HEK293 (cell line): ENCODE measurements around the gene SPAST.

ENCODE experiments used
- GLI2 ChIP-seq: fragments of 450-650 bp; formaldehyde crosslinking; IDR thresholded peaks from 2 replicates; pipeline ENCODE4; 2017; ENCODE audit warnings: missing biosample characterization, missing genetic modification characterization, low read depth, borderline replicate concordance
- GLIS2 ChIP-seq: fragments of 450-650 bp; formaldehyde crosslinking; IDR thresholded peaks from 2 replicates; pipeline ENCODE4 v1.5.1; 2016; ENCODE audit warnings: missing biosample characterization, missing genetic modification characterization
- KLF16 ChIP-seq: fragments of 450-650 bp; formaldehyde crosslinking; IDR thresholded peaks from 2 replicates; pipeline ENCODE4 v1.5.1; 2017; ENCODE audit warnings: missing biosample characterization, missing genetic modification characterization
- RBAK ChIP-seq: fragments of 450-650 bp; formaldehyde crosslinking; IDR thresholded peaks from 2 replicates; pipeline ENCODE4 v1.5.1; 2016; ENCODE audit warnings: missing biosample characterization, missing genetic modification characterization
- REPIN1 ChIP-seq: fragments of 450-650 bp; formaldehyde crosslinking; IDR thresholded peaks from 2 replicates; pipeline ENCODE4 v1.5.1; 2017; ENCODE audit warnings: missing biosample characterization, missing genetic modification characterization, low read depth
- TRIM28 ChIP-seq: IDR thresholded peaks from 2 replicates; pipeline ENCODE4 v1.6.1; 2011; ENCODE audit warnings: low read length, control low read depth, borderline replicate concordance
- ZBTB17 ChIP-seq: fragments of 450-650 bp; formaldehyde crosslinking; IDR thresholded peaks from 2 replicates; pipeline ENCODE4 v1.5.1; 2016; ENCODE audit warnings: missing biosample characterization, missing genetic modification characterization
- ZEB2 ChIP-seq: fragments of 450-650 bp; formaldehyde crosslinking; IDR thresholded peaks from 2 replicates; pipeline ENCODE4 v1.5.1; 2016; ENCODE audit warnings: missing biosample characterization, missing genetic modification characterization
- ZFP3 ChIP-seq: fragments of 450-650 bp; formaldehyde crosslinking; IDR thresholded peaks from 2 replicates; pipeline ENCODE4 v1.5.1; 2016; ENCODE audit warnings: low read depth, missing biosample characterization, missing genetic modification characterization
- ZNF132 ChIP-seq: fragments of 450-650 bp; formaldehyde crosslinking; IDR thresholded peaks from 2 replicates; pipeline ENCODE4 v1.5.1; 2017; ENCODE audit warnings: missing biosample characterization, missing genetic modification characterization, borderline replicate concordance
- ZNF184 ChIP-seq: fragments of 450-650 bp; IDR thresholded peaks from 2 replicates; pipeline ENCODE4 v1.5.1; 2018; ENCODE audit warnings: missing biosample characterization, mild to moderate bottlenecking, missing genetic modification characterization
- ZNF221 ChIP-seq: fragments of 450-650 bp; formaldehyde crosslinking; IDR thresholded peaks from 2 replicates; pipeline ENCODE4 v1.5.1; 2017; ENCODE audit warnings: missing biosample characterization, missing genetic modification characterization, borderline replicate concordance
- ZNF223 ChIP-seq: fragments of 450-650 bp; formaldehyde crosslinking; IDR thresholded peaks from 2 replicates; pipeline ENCODE4 v1.5.1; 2016; ENCODE audit warnings: missing biosample characterization, missing genetic modification characterization
- ZNF24 ChIP-seq: fragments of 450-650 bp; formaldehyde crosslinking; IDR thresholded peaks from 2 replicates; pipeline ENCODE4 v1.5.1; 2016; ENCODE audit warnings: missing biosample characterization, missing genetic modification characterization
- ZNF335 ChIP-seq: fragments of 450-650 bp; formaldehyde crosslinking; conservative IDR thresholded peaks from 2 replicates; pipeline ENCODE4 v1.5.1; 2016; ENCODE audit warnings: missing biosample characterization, missing genetic modification characterization
- ZNF391 ChIP-seq: fragments of 450-650 bp; formaldehyde crosslinking; IDR thresholded peaks from 2 replicates; pipeline ENCODE4 v1.5.1; 2016; ENCODE audit warnings: low read depth, missing biosample characterization, missing genetic modification characterization, borderline replicate concordance
- ZNF404 ChIP-seq: fragments of 450-650 bp; formaldehyde crosslinking; IDR thresholded peaks from 2 replicates; pipeline ENCODE4 v1.5.1; 2017; ENCODE audit warnings: missing biosample characterization, missing genetic modification characterization
- ZNF544 ChIP-seq: fragments of 450-650 bp; formaldehyde crosslinking; IDR thresholded peaks from 2 replicates; pipeline ENCODE4 v1.5.0; 2017; ENCODE audit warnings: missing biosample characterization, missing genetic modification characterization
- ZNF548 ChIP-seq: fragments of 450-650 bp; formaldehyde crosslinking; IDR thresholded peaks from 2 replicates; pipeline ENCODE4 v1.5.1; 2016; ENCODE audit warnings: missing biosample characterization, missing genetic modification characterization
- ZNF639 ChIP-seq: fragments of 450-650 bp; formaldehyde crosslinking; IDR thresholded peaks from 2 replicates; pipeline ENCODE4 v1.5.1; 2016; ENCODE audit warnings: missing biosample characterization, missing genetic modification characterization
- ZNF654 ChIP-seq: fragments of 450-650 bp; formaldehyde crosslinking; IDR thresholded peaks from 2 replicates; pipeline ENCODE4 v1.5.1; 2016; ENCODE audit warnings: low read depth, missing biosample characterization, missing genetic modification characterization
- ZSCAN4 ChIP-seq: fragments of 450-650 bp; formaldehyde crosslinking; IDR thresholded peaks from 2 replicates; pipeline ENCODE4 v1.5.1; 2017; ENCODE audit warnings: missing biosample characterization, missing genetic modification characterization
- TF ChIP-seq, protein P1 (sequence below): fragments of 450-650 bp; formaldehyde crosslinking; IDR thresholded peaks from 2 replicates; pipeline ENCODE4 v1.5.1; 2016; ENCODE audit warnings: missing biosample characterization, missing genetic modification characterization
- TF ChIP-seq, protein P2 (sequence below): fragments of 450-650 bp; formaldehyde crosslinking; IDR thresholded peaks from 2 replicates; pipeline ENCODE4 v1.5.1; 2016; ENCODE audit warnings: missing biosample characterization, missing genetic modification characterization
- TF ChIP-seq, protein P3 (sequence below): fragments of 450-650 bp; formaldehyde crosslinking; IDR thresholded peaks from 2 replicates; pipeline ENCODE4 v1.5.1; 2016; ENCODE audit warnings: missing biosample characterization, missing genetic modification characterization
- TF ChIP-seq, protein P4 (sequence below): fragments of 450-650 bp; formaldehyde crosslinking; IDR thresholded peaks from 2 replicates; pipeline ENCODE4 v1.5.1; 2016; ENCODE audit warnings: missing biosample characterization, missing genetic modification characterization

SPAST gene

GRCh38 chr2:32063310-32064020 lies at the start of gene SPAST (continued):
- TF ChIP-seq, protein P1, sequence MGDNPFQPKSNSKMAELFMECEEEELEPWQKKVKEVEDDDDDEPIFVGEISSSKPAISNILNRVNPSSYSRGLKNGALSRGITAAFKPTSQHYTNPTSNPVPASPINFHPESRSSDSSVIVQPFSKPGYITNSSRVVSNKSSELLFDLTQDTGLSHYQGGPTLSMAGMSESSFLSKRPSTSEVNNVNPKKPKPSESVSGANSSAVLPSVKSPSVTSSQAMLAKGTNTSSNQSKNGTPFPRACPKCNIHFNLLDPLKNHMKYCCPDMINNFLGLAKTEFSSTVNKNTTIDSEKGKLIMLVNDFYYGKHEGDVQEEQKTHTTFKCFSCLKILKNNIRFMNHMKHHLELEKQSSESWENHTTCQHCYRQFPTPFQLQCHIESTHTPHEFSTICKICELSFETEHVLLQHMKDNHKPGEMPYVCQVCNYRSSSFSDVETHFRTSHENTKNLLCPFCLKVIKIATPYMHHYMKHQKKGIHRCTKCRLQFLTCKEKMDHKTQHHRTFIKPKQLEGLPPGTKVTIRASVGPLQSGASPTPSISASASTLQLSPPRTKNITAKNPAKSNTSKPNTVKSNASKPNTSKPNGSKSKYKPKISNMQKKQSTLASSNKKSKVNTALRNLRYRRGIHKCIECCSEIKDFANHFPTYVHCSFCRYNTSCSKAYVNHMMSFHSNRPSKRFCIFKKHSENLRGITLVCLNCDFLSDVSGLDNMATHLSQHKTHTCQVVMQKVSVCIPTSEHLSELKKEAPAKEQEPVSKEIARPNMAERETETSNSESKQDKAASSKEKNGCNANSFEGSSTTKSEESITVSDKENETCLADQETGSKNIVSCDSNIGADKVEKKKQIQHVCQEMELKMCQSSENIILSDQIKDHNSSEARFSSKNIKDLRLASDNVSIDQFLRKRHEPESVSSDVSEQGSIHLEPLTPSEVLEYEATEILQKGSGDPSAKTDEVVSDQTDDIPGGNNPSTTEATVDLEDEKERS: no peak
- TF ChIP-seq ZNF548 (tag by site-specific recombination) (no peak), TRIM28 (no peak), ZNF404 (tag by site-specific recombination) (no peak), ZNF132 (tag by site-specific recombination) (no peak), ZNF335 (tag by site-specific recombination) (peak; percentile 96; the same call in 1 of the 2 replicates), ZEB2 (peak; percentile 85), ZBTB17 (tag by site-specific recombination) (peak; percentile 100), ZNF544 (tag by site-specific recombination) (no peak), ZNF221 (no peak), RBAK (tag by site-specific recombination) (no peak), ZNF639 (tag by site-specific recombination) (no peak), ZFP3 (tag by site-specific recombination) (no peak), GLIS2 (peak; percentile 84), ZNF391 (tag by site-specific recombination) (no peak), REPIN1 (tag by site-specific recombination) (no peak), ZNF654 (tag by site-specific recombination) (no peak), KLF16 (peak; percentile 59; the same call in 1 of the 2 replicates), ZSCAN4 (tag by site-specific recombination) (peak; percentile 86), GLI2 (tag by site-specific recombination) (no peak), ZNF184 (tag by site-specific recombination) (no peak), ZNF24 (tag by site-specific recombination) (no peak; the same call in 1 of the 2 replicates), ZNF223 (no peak)
- TF ChIP-seq, protein P2, sequence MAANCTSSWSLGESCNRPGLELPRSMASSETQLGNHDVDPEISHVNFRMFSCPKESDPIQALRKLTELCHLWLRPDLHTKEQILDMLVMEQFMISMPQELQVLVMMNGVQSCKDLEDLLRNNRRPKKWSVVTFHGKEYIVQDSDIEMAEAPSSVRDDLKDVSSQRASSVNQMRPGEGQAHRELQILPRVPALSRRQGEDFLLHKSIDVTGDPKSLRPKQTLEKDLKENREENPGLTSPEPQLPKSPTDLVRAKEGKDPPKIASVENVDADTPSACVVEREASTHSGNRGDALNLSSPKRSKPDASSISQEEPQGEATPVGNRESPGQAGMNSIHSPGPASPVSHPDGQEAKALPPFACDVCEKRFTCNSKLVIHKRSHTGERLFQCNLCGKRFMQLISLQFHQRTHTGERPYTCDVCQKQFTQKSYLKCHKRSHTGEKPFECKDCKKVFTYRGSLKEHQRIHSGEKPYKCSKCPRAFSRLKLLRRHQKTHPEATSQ (tag by site-specific recombination): no peak
- TF ChIP-seq, protein P3, sequence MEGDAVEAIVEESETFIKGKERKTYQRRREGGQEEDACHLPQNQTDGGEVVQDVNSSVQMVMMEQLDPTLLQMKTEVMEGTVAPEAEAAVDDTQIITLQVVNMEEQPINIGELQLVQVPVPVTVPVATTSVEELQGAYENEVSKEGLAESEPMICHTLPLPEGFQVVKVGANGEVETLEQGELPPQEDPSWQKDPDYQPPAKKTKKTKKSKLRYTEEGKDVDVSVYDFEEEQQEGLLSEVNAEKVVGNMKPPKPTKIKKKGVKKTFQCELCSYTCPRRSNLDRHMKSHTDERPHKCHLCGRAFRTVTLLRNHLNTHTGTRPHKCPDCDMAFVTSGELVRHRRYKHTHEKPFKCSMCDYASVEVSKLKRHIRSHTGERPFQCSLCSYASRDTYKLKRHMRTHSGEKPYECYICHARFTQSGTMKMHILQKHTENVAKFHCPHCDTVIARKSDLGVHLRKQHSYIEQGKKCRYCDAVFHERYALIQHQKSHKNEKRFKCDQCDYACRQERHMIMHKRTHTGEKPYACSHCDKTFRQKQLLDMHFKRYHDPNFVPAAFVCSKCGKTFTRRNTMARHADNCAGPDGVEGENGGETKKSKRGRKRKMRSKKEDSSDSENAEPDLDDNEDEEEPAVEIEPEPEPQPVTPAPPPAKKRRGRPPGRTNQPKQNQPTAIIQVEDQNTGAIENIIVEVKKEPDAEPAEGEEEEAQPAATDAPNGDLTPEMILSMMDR (tag by site-specific recombination): peak; percentile 91
- TF ChIP-seq, protein P4, sequence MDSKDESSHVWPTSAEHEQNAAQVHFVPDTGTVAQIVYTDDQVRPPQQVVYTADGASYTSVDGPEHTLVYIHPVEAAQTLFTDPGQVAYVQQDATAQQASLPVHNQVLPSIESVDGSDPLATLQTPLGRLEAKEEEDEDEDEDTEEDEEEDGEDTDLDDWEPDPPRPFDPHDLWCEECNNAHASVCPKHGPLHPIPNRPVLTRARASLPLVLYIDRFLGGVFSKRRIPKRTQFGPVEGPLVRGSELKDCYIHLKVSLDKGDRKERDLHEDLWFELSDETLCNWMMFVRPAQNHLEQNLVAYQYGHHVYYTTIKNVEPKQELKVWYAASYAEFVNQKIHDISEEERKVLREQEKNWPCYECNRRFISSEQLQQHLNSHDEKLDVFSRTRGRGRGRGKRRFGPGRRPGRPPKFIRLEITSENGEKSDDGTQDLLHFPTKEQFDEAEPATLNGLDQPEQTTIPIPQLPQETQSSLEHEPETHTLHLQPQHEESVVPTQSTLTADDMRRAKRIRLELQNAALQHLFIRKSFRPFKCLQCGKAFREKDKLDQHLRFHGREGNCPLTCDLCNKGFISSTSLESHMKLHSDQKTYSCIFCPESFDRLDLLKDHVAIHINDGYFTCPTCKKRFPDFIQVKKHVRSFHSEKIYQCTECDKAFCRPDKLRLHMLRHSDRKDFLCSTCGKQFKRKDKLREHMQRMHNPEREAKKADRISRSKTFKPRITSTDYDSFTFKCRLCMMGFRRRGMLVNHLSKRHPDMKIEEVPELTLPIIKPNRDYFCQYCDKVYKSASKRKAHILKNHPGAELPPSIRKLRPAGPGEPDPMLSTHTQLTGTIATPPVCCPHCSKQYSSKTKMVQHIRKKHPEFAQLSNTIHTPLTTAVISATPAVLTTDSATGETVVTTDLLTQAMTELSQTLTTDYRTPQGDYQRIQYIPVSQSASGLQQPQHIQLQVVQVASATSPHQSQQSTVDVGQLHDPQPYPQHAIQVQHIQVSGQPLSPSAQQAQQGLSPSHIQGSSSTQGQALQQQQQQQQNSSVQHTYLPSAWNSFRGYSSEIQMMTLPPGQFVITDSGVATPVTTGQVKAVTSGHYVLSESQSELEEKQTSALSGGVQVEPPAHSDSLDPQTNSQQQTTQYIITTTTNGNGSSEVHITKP: peak; percentile 42; the same call in 1 of the 2 replicates
- TF ChIP-seq, all 188 proteins: peak for 35
